HG02678 (cell line): ENCODE measurements around the gene FOXQ1.
"Not testable (repeated sequence)": the region's sequence is repeated elsewhere in the genome, so short reads cannot be mapped to it uniquely, and the experiment has no call there.

Source experiments
- ATAC-seq: cut with Tn5 transposase; IDR thresholded peaks from one replicate; pipeline ENCODE4 v1.9.1; 2021; ENCODE audit warnings: mild to moderate bottlenecking, moderate library complexity; ENCODE audit not compliant: unreplicated experiment

FOXQ1 gene

GRCh38 chr6:1355068-1355467 is 43.2 kb downstream of the FOXQ1 start:
- not testable (repeated sequence) for ATAC-seq

- ATAC-seq: not testable (repeated sequence)
Observed at GRCh38 chr6:1361717-1362116, 49.8 kb downstream of the FOXQ1 start.

GRCh38 chr6:1362643-1363042 is 50.7 kb downstream of the FOXQ1 start:
- no peak for ATAC-seq

GRCh38 chr6:1363298-1363697 is 51.4 kb downstream of the FOXQ1 start:
- no peak for ATAC-seq

- ATAC-seq: no peak
Observed at GRCh38 chr6:1363729-1364572, 52.1 kb downstream of the FOXQ1 start.
